HEK293 (cell line): ENCODE data around the gene AHCYL2.
"Not testable (repeated sequence)": the region's sequence is repeated elsewhere in the genome, so short reads cannot be mapped to it uniquely, and the experiment has no call there.

ENCODE experiments used
- CTCF ChIA-PET: fragments of 350-600 bp; formaldehyde crosslinking; extraction: SDS; loops from one replicate; lab custom pipeline; 2021; ENCODE audit warnings: antibody characterized with exemption; lab: Yijun Ruan, JAX
- POLR2A ChIA-PET: fragments of 300-600 bp; formaldehyde crosslinking; extraction: SDS; loops from one replicate; lab custom pipeline; 2020; ENCODE audit warnings: antibody characterized with exemption, inconsistent platforms; lab: Yijun Ruan, JAX
- H3K27ac ChIP-seq: fragments of 200-500 bp; sonication (Bioruptor generic); 2 replicates; pipeline ENCODE4 v1.5.1; 2014; ENCODE audit warnings: low read depth, low read length, control low read depth, inconsistent platforms; ENCODE audit errors: extremely low read depth
- H3K36me3 ChIP-seq, 2 experiments: fragments of 200-500 bp in 1 of 2; sonication (Bioruptor generic) in 1 of 2; 1 replicate in 1 of 2; 2 replicates in 1 of 2; pipeline ENCODE4 v1.5.1; 2014 to 2017; ENCODE audit warnings: inconsistent platforms in 2 of 2, low read length in 2 of 2; ENCODE audit not compliant: control insufficient read depth in 2 of 2, insufficient read depth in 1 of 2
- H3K4me1 ChIP-seq: fragments of 200-500 bp; sonication (Bioruptor generic); 2 replicates; pipeline ENCODE4 v1.5.1; 2014; ENCODE audit warnings: mild to moderate bottlenecking, low read length, inconsistent platforms; ENCODE audit not compliant: control insufficient read depth, insufficient read depth
- H3K4me3 ChIP-seq: 2 replicates; pipeline ENCODE4 v1.5.1; 2011; ENCODE audit warnings: low read depth, mild to moderate bottlenecking, control low read depth, low read length, moderate library complexity
- H3K9me3 ChIP-seq: fragments of 200-500 bp; sonication (Bioruptor generic); 2 replicates; pipeline ENCODE4 v1.5.1; 2014; ENCODE audit warnings: low read depth, low read length, inconsistent platforms; ENCODE audit not compliant: control insufficient read depth, insufficient read depth
- ATF2 ChIP-seq: fragments of 450-650 bp; formaldehyde crosslinking; IDR thresholded peaks from 2 replicates; pipeline ENCODE4 v1.5.1; 2016; ENCODE audit warnings: missing biosample characterization, missing genetic modification characterization, low read depth
- SCRT2 ChIP-seq: fragments of 450-650 bp; formaldehyde crosslinking; IDR thresholded peaks from 2 replicates; pipeline ENCODE4 v1.5.1; 2016; ENCODE audit warnings: missing biosample characterization, missing genetic modification characterization
- ZBTB1 ChIP-seq: fragments of 450-650 bp; formaldehyde crosslinking; IDR thresholded peaks from 2 replicates; pipeline ENCODE4 v1.5.1; 2016; ENCODE audit warnings: missing biosample characterization, missing genetic modification characterization
- ZNF133 ChIP-seq: fragments of 450-650 bp; formaldehyde crosslinking; IDR thresholded peaks from 2 replicates; pipeline ENCODE4 v1.5.1; 2016; ENCODE audit warnings: missing biosample characterization, missing genetic modification characterization
- ZNF157 ChIP-seq: fragments of 450-650 bp; formaldehyde crosslinking; IDR thresholded peaks from 2 replicates; pipeline ENCODE4 v1.5.1; 2016; ENCODE audit warnings: missing biosample characterization, missing genetic modification characterization
- ZNF23 ChIP-seq: fragments of 450-650 bp; formaldehyde crosslinking; IDR thresholded peaks from 2 replicates; pipeline ENCODE4 v1.5.1; 2016; ENCODE audit warnings: missing biosample characterization, missing genetic modification characterization, borderline replicate concordance
- ZNF302 ChIP-seq: fragments of 450-650 bp; formaldehyde crosslinking; IDR thresholded peaks from 2 replicates; pipeline ENCODE4 v1.5.1; 2016; ENCODE audit warnings: missing biosample characterization, missing genetic modification characterization, low read depth
- ZNF394 ChIP-seq: fragments of 450-650 bp; formaldehyde crosslinking; IDR thresholded peaks from 2 replicates; pipeline ENCODE4 v1.5.1; 2016; ENCODE audit warnings: missing biosample characterization, missing genetic modification characterization, mild to moderate bottlenecking, moderate library complexity, borderline replicate concordance
- ZNF433 ChIP-seq: fragments of 450-650 bp; formaldehyde crosslinking; IDR thresholded peaks from 2 replicates; pipeline ENCODE4 v1.5.1; 2016; ENCODE audit warnings: missing biosample characterization, missing genetic modification characterization, low read depth
- ZNF501 ChIP-seq: fragments of 450-650 bp; formaldehyde crosslinking; IDR thresholded peaks from 2 replicates; pipeline ENCODE4 v1.5.1; 2016; ENCODE audit warnings: missing biosample characterization, missing genetic modification characterization
- ZNF555 ChIP-seq: fragments of 450-650 bp; formaldehyde crosslinking; conservative IDR thresholded peaks from 2 replicates; pipeline ENCODE4 v1.5.1; 2017; ENCODE audit warnings: missing biosample characterization, mild to moderate bottlenecking, missing genetic modification characterization, inconsistent platforms
- ZNF560 ChIP-seq: fragments of 450-650 bp; formaldehyde crosslinking; IDR thresholded peaks from 2 replicates; pipeline ENCODE4 v1.5.1; 2017; ENCODE audit warnings: missing biosample characterization, missing genetic modification characterization, borderline replicate concordance
- ZNF600 ChIP-seq: fragments of 450-650 bp; formaldehyde crosslinking; IDR thresholded peaks from 2 replicates; pipeline ENCODE4 v1.5.1; 2016; ENCODE audit warnings: missing biosample characterization, missing genetic modification characterization
- ZNF677 ChIP-seq: fragments of 450-650 bp; IDR thresholded peaks from 2 replicates; pipeline ENCODE4 v1.5.0; 2018; ENCODE audit warnings: missing biosample characterization, mild to moderate bottlenecking, missing genetic modification characterization, moderate library complexity
- ZNF76 ChIP-seq: fragments of 450-650 bp; formaldehyde crosslinking; IDR thresholded peaks from 2 replicates; pipeline ENCODE4; 2016; ENCODE audit warnings: low read depth, missing biosample characterization, missing genetic modification characterization, borderline replicate concordance
- ZSCAN18 ChIP-seq: fragments of 450-650 bp; formaldehyde crosslinking; IDR thresholded peaks from 2 replicates; pipeline ENCODE4 v1.5.1; 2016; ENCODE audit warnings: missing biosample characterization, missing genetic modification characterization
- TF ChIP-seq, protein P1 (sequence below): fragments of 450-650 bp; formaldehyde crosslinking; IDR thresholded peaks from 2 replicates; pipeline ENCODE4 v1.5.1; 2016; ENCODE audit warnings: missing biosample characterization, missing genetic modification characterization, low read depth
- TF ChIP-seq, protein P2 (sequence below): fragments of 450-650 bp; formaldehyde crosslinking; IDR thresholded peaks from 2 replicates; pipeline ENCODE4 v1.5.1; 2016; ENCODE audit warnings: missing biosample characterization, missing genetic modification characterization
- TF ChIP-seq, protein P3 (sequence below): fragments of 450-650 bp; IDR thresholded peaks from 2 replicates; pipeline ENCODE4 v1.5.1; 2018; ENCODE audit warnings: missing biosample characterization, mild to moderate bottlenecking, missing genetic modification characterization
- TF ChIP-seq, protein P4 (sequence below): fragments of 450-650 bp; formaldehyde crosslinking; IDR thresholded peaks from 2 replicates; pipeline ENCODE4 v1.5.1; 2017; ENCODE audit warnings: missing biosample characterization, mild to moderate bottlenecking, missing genetic modification characterization, moderate library complexity

AHCYL2 gene

DNA sequence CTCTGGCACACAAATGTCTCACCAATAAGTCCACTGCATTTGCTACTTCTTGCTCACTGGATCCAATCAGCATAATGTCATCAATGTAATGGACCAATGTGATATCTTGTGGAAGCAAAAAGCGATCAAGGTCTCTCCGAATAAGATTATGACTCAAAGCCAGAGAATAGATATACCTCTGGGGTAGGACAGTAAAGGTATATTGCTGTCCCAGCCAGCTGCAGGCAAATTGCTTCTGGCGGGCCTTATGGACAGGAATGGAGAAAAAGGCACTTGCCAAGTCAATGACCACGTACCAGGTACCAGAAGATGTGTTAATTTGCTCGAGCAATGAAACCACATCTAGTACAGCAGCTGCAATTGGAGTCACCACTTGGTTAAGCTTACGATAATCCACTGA, 222.6 kb downstream of the AHCYL2 start:
- POLR2A ChIA-PET, H3K4me3 ChIP-seq, H3K9me3 ChIP-seq, H3K27ac ChIP-seq, H3K4me1 ChIP-seq, CTCF ChIA-PET: not testable (repeated sequence)
- peaks cover 4 to 36% of the 10 kb centered on the region in 2 experiments; a peak in 2 of 3 replicates for H3K36me3 ChIP-seq
- peak; percentile 93 for TF ChIP-seq ZNF157 (tag by site-specific recombination)

GRCh38 chr7:129448608-129449007, 223.8 kb downstream of the AHCYL2 start:
- peaks cover 0 to 44% of the 10 kb centered on the region in 2 experiments; a peak in 1 of 3 replicates for H3K36me3 ChIP-seq
- peak; percentile 99 for TF ChIP-seq ZNF302
- TF ChIP-seq ZNF133, result peak; percentile 29; the same call in 1 of the 2 replicates
- H3K4me1 ChIP-seq, H3K27ac ChIP-seq, POLR2A ChIA-PET, H3K4me3 ChIP-seq, CTCF ChIA-PET, H3K9me3 ChIP-seq: not testable (repeated sequence)

DNA sequence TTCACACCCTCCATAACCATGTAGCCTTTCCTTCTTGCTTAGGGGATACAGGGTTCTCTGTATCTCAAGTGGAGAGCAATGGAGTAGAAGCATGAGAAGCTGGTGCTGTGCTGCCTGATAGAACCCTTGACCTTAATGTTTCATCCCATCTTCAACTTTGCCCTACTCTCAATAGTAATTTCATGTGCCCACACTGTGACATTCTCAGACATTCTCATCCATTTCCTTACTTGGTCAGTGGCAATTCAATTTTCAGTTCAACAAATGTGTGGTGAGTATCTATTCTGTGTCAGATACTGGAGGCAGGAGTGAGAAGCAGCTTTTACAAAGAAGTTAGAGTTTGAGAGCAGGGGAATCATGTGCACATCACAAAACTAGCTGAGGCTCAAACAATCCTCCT, 225.5 kb downstream of the AHCYL2 start:
- H3K36me3 ChIP-seq, result peaks cover 0 to 53% of the 10 kb centered on the region in 2 experiments; a peak in 1 of 3 replicates

GRCh38 chr7:129452589-129453231, 227.9 kb downstream of the AHCYL2 start:
- no peak overlapping the region for H3K4me3 ChIP-seq
- ChIA-PET POLR2A (no interaction called here), CTCF (interaction anchor here (0.5 to 1.3 kb wide), 6 partner anchors 75 to 234 kb away, joined by 3 to 7 read pairs (median 3); no protein-coding TSS in a partner anchor)
- no peak overlapping the region for H3K27ac ChIP-seq
- no peaks in the 10 kb centered on the region for H3K4me1 ChIP-seq
- peaks cover 8 to 54% of the 10 kb centered on the region in 2 experiments for H3K36me3 ChIP-seq
- no peaks in the 10 kb centered on the region for H3K9me3 ChIP-seq
- TF ChIP-seq, protein P1, sequence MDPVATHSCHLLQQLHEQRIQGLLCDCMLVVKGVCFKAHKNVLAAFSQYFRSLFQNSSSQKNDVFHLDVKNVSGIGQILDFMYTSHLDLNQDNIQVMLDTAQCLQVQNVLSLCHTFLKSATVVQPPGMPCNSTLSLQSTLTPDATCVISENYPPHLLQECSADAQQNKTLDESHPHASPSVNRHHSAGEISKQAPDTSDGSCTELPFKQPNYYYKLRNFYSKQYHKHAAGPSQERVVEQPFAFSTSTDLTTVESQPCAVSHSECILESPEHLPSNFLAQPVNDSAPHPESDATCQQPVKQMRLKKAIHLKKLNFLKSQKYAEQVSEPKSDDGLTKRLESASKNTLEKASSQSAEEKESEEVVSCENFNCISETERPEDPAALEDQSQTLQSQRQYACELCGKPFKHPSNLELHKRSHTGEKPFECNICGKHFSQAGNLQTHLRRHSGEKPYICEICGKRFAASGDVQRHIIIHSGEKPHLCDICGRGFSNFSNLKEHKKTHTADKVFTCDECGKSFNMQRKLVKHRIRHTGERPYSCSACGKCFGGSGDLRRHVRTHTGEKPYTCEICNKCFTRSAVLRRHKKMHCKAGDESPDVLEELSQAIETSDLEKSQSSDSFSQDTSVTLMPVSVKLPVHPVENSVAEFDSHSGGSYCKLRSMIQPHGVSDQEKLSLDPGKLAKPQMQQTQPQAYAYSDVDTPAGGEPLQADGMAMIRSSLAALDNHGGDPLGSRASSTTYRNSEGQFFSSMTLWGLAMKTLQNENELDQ (tag by site-specific recombination), result no peak
- TF ChIP-seq ZNF433 (no peak), ZNF560 (tag by site-specific recombination) (no peak), ZSCAN18 (tag by site-specific recombination) (no peak)
- TF ChIP-seq, protein P2, sequence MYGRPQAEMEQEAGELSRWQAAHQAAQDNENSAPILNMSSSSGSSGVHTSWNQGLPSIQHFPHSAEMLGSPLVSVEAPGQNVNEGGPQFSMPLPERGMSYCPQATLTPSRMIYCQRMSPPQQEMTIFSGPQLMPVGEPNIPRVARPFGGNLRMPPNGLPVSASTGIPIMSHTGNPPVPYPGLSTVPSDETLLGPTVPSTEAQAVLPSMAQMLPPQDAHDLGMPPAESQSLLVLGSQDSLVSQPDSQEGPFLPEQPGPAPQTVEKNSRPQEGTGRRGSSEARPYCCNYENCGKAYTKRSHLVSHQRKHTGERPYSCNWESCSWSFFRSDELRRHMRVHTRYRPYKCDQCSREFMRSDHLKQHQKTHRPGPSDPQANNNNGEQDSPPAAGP (tag by site-specific recombination), result no peak

More for the DNA sequence above, 225.5 kb downstream of the AHCYL2 start:
- TF ChIP-seq, protein P3, sequence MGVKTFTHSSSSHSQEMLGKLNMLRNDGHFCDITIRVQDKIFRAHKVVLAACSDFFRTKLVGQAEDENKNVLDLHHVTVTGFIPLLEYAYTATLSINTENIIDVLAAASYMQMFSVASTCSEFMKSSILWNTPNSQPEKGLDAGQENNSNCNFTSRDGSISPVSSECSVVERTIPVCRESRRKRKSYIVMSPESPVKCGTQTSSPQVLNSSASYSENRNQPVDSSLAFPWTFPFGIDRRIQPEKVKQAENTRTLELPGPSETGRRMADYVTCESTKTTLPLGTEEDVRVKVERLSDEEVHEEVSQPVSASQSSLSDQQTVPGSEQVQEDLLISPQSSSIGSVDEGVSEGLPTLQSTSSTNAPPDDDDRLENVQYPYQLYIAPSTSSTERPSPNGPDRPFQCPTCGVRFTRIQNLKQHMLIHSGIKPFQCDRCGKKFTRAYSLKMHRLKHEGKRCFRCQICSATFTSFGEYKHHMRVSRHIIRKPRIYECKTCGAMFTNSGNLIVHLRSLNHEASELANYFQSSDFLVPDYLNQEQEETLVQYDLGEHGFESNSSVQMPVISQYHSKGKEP (tag by site-specific recombination), result no peak
- no peak for TF ChIP-seq ZNF23
- no peak for TF ChIP-seq ZNF76 (tag by site-specific recombination)
- no peak for TF ChIP-seq ZNF555 (tag by site-specific recombination)
- TF ChIP-seq ZNF677 (tag by site-specific recombination), result no peak
- TF ChIP-seq SCRT2 (tag by site-specific recombination), result no peak
- TF ChIP-seq, protein P4, sequence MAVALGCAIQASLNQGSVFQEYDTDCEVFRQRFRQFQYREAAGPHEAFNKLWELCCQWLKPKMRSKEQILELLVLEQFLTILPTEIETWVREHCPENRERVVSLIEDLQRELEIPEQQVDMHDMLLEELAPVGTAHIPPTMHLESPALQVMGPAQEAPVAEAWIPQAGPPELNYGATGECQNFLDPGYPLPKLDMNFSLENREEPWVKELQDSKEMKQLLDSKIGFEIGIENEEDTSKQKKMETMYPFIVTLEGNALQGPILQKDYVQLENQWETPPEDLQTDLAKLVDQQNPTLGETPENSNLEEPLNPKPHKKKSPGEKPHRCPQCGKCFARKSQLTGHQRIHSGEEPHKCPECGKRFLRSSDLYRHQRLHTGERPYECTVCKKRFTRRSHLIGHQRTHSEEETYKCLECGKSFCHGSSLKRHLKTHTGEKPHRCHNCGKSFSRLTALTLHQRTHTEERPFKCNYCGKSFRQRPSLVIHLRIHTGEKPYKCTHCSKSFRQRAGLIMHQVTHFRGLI (tag by site-specific recombination), result no peak
- TF ChIP-seq ZNF501 (tag by site-specific recombination), result no peak
- TF ChIP-seq ZNF394, result no peak
- no peak for TF ChIP-seq ZBTB1 (tag by site-specific recombination)
- TF ChIP-seq ZNF600 (tag by site-specific recombination), result no peak
- no peak for TF ChIP-seq ATF2
- CTCF ChIA-PET, result no interaction called here
- no peaks in the 10 kb centered on the region for H3K9me3 ChIP-seq
- no peak overlapping the region for H3K27ac ChIP-seq
- no peak overlapping the region for H3K4me3 ChIP-seq
- H3K4me1 ChIP-seq, result no peaks in the 10 kb centered on the region
- POLR2A ChIA-PET, result no interaction called here
